LNCAP (cell line): Measurements from ENCODE around the gene LIN9.

ENCODE experiments used
- CTCF ChIP-seq: fragments of 450-650 bp; IDR thresholded peaks from 2 replicates; pipeline ENCODE4 v1.5.1; 2017; ENCODE audit warnings: mild to moderate bottlenecking

Gene LIN9

GRCh38 chr1:226233293-226233692 is 75.7 kb downstream of the LIN9 start:
- no peak for TF ChIP-seq CTCF

DNA sequence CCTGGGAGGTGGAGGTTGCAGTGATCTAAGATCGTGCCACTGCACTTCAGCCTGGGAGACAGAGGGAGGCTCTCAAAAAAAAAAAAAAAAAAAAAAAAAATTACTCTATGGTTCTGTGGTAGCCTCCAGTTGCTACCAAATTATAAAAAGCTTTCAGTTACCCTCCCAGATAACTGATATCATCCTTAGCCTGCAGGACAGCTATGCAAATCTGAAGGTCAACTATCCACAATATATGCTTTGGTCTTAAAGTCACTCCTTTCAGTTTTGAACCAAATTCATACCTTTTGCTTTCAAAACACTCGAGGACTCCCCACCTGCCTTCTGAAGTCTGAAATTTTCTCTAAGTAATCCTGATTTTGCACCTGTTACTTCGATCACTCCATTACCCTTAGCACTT is 82.4 kb downstream of the LIN9 start:
- no peak for TF ChIP-seq CTCF

DNA sequence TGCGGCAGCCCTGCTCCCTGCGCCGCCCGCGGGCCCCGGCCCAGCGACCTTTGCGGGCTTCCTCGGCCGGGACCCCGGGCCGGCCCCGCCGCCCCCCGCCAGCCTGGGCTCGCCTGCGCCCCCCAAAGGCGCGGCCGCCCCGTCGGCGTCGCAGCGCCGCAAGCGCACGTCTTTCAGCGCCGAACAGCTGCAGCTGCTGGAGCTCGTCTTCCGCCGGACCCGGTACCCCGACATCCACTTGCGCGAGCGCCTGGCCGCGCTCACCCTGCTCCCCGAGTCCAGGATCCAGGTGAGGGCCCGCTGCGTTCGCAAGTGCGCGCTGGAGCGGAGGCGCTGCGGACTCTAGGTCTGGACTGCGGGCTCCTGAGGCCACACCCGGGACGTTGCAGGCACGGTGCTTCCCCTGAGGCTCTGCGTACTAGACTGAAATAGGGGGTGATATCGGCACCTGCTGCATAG is 85.1 kb downstream of the LIN9 start:
- no peak for TF ChIP-seq CTCF

- TF ChIP-seq CTCF: no peak
Observed at GRCh38 chr1:226223157-226223785, 85.7 kb downstream of the LIN9 start, which contains the start of gene MIXL1. TSS of gene MIXL1 (plus strand) at chr1:226223664. CDS start at chr1:226223682, 18 bp downstream.

DNA sequence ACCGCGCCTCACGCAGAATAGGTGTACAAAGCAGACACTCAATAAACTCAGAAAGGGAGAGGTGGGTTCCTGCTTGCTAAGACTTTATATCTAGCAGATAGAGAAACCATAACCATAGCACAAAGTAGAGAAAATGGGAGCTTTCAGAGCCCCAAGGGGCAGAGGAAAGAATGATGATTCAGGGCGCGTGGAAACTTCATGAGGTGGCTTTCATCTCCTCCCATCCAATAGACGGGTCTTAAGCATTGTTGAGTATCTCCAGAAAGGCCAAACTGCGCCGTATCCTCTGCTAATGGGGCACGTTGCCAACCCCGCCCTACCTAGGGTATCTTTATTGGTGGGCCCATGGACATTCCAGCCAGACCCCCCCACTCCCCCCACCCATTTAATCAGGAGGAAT is 86.3 kb downstream of the LIN9 start:
- no peak for TF ChIP-seq CTCF

DNA sequence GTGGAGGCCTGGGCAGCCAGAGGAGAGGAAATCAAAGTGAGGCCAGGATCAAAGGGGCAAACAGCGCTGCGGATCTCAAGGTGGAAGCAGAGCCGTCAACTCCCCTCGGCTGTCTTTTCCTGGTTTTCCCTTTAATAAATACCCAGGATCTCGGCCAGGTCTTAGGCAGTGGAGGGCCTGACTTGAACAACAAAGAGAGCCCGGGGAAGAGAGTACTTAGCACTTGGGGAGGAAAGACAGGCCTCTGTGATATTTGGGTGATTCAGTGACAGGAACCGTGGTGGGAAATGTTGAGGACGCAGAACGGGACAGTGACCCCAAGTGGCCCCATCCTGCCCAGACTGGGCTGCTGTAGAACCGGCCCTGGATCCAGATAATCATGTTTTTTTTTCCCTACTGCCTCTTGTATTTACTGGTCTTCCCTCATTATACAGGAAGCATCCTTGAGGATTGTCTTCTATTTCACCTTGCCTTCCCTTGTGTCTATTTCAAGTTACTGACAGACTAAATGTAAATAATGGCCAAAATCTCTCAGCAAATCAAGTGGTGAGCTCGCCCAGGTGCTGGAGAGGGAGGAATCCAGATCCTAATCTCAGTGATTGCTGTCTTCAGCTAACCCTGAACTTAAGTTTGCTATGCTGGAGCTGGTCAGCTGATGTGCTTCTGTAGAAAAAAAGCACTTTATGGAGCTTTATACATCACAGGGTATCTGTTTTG is 88.3 kb downstream of the LIN9 start:
- no peak for TF ChIP-seq CTCF

DNA sequence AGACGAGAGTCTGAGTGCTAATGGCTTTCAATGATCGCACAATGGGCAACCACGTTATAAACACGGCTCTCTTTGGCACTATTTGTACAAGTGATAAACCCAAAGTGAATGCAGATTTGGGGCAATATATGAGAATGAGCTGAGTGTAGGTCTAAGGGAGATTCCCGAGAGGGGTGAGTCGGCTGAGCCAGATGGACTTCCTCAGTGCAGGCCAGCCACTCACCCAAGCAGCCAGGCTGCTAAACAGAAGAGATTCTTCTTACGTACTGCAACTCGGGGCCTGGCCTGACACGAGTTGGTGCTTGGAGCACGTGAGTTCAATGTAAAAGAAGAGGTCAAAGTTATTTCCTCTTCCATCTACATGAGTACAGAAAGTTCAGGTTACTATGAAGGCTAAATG is 91.7 kb downstream of the LIN9 start:
- no peak for TF ChIP-seq CTCF
